ENCODE results near the gene SLC37A4.
"Not testable (repeated sequence)": the region's sequence is repeated elsewhere in the genome, so short reads cannot be mapped to it uniquely, and the experiment has no call there.

SLC37A4 gene

GRCh38 chr11:119041821-119042514 is 11.3 kb upstream of the SLC37A4 start:
- DNase-seq, result no peak

- DNase-seq, result not testable (repeated sequence)
Observed at GRCh38 chr11:119039471-119039870, 8.8 kb upstream of the SLC37A4 start.

GRCh38 chr11:119038884-119039283 is 8.2 kb upstream of the SLC37A4 start:
- DNase-seq, result no peak

DNA sequence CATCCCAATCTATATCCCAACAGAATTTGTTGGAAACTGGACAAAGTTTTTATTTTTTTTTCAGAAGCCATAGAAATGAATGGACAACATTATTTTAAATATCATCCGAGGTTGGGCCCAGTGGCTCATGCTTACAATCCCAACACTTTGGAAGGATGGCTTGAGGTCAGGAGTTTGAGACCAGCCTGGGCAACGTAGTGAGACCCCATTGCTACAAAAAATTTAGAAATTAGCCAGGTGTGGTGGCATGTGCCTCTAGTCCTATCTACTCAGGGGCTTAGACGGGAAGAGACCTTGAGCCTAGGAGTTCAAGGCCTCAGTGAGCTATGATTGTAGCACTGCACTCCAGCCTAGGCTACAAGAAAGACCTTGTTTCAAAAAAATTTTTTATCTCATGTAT is 4.1 kb upstream of the SLC37A4 start:
- DNase-seq, result no peak

DNA sequence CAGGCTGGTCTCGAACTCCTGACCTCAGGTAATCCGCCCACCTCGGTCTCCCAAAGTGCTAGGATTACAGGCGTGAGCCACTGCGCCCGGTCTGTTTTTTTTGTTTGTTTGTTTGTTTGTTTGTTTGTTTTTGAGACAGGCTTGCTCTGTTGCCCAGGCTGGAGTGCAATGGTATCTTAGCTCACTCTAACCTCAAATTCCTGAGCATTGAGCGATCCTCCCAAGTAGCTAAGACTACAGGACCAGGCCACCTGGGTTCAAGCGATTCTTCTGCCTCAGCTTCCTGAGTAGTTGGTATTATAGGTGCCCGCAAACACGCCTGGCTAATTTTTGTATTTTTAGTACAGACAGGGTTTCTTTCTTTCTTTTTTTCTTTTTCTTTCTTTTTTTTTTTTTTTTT is 2.7 kb upstream of the SLC37A4 start:
- DNase-seq, result not testable (repeated sequence)

DNA sequence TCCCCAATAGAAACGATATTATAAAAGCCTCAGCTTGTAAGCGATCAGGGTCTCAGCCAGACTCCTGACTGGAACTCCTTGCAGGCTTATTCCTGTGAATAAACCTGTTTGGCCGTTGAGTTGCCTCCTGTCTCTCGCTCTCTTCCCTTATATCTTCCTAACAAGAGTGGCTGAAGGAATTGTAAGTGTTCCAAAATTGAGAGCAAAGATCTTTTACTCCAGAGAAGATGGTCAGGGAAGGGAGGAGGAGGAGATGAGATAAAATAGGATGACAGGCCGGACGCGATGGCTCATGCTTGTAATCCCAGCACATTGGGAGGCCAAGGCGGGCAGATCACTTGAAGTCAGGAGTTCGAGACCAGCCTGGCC is 1.2 kb upstream of the SLC37A4 start:
- DNase-seq, result no peak

DNA sequence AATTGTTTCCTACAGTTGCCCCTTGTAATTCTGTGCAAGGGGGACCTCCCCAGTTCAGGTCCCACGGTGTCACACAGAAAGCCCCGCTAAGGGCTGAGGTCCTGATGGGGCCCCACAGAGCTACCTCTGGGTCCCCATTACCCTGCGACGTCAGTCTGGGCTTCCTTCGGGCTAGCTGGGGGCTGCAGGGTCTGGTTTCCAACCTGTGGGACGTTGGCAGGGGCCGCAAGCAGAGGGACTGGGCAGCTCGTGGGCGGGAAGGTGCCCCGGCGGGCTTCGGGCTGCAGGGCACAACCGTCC is 698 bp downstream of the SLC37A4 start:
- no peak for DNase-seq

DNA sequence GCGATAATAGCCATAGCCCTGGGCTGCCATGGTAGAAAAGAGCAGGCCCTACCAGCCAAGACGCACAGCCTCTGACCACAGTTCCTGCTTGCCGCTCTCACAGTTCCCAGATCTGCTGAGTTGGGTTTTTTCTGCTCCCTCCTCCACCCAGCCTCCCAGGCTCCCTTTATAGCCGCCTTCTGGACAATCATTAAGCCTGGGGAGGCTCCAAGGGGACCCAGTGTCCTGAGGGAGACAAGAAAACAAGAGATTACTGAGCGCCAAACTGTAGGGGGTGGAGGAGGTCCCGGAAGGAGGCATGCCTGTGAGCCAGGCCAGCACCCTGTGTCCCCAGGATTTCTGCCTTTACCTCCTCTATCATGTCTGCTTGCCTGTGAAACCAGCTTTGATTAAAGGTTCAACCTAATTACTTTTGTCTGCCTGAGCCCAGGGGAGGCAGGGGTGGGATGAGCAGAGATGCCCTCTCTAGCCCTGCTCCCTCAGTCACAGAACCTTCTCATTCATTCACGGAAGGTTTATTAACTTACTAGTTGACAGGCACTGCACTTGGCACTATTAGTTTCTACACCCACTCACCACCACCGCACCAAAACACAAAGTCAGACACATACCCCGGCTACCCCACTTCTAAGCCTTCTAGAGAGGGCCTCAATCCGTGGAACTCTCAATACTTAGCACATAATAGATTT is 1.2 kb downstream of the SLC37A4 start:
- DNase-seq, result no peak

- DNase-seq, result no peak
Observed at GRCh38 chr11:119029069-119029339, 1.7 kb downstream of the SLC37A4 start.

- no peak for DNase-seq
Observed at GRCh38 chr11:119028346-119029068, 2.2 kb downstream of the SLC37A4 start.

DNA sequence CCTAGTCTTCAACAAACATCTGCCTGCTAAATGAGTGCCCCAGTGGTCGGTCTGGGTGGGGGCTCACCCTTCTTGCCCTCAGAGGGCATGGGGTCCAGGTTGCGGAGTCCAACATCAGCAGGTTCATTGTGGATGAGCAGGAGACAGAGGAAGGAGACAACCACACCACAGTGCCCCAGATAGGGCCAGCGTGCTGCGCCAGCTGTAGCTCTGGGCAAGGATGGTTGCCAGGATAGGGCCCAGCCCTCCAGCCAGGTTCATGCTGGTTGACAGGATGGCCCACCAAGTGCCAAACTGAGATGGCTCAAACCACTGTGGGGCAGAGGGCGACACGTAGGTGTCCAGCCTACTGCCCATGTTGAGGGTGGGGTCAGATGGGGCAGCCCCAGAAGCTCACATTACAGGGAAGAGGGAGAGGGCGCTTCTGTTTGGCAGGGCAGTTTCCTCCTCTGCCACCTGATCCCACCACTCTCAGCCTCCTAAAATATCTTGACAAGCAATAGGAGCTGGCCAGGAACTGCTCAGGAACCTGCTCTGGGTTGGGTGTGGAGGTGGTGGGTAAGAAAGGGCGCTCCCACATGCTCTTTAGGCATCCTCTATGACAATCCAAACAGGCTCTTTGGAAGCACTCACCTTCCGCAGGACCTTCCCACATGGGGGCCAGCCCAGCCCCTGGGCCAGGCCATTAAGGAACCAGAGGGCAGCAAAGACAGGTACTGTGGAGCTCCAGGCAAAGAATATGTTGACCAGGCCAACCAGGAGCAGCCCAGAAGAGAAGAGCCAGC is 2.9 kb downstream of the SLC37A4 start:
- DNase-seq, result no peak

- no peak for DNase-seq
Observed at GRCh38 chr11:119026970-119027369, 3.7 kb downstream of the SLC37A4 start.

DNA sequence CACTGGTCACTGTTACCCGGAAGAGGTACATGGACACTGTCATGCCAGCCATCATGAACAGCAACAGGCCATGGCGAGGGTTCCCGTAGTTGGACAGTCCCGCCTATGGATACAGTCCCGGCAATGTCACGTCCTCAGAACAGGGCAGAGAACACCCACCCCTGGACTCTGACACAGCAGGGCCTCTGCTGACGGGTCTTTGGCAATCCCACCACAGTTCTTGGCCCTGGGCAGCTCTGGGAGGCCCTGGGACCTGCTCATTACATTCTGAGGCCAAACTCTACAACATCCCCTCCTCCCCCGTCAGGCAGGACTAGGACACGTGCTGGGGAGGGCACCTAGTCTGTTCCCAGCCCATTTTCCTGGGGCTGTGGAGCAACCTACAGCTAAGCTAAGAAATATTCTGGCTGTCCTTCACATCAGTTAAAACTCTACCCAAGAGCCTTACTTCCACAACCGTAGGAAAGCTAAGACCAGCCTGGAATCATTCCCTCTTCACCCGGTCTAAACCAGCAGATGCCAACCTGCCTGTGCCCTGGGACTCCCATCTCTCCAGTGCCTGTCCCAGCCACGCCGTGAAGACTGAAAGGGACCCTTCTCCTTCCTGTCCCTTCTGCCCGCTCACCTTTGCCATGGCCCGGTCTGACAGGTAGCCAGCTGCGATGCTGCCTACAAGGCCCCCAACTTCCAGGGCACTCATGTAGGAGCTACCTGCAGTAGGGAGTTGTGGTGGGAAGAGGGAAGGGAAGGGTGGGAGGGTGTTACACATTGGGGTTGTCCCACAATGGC is 4.5 kb downstream of the SLC37A4 start:
- no peak for DNase-seq

DNA sequence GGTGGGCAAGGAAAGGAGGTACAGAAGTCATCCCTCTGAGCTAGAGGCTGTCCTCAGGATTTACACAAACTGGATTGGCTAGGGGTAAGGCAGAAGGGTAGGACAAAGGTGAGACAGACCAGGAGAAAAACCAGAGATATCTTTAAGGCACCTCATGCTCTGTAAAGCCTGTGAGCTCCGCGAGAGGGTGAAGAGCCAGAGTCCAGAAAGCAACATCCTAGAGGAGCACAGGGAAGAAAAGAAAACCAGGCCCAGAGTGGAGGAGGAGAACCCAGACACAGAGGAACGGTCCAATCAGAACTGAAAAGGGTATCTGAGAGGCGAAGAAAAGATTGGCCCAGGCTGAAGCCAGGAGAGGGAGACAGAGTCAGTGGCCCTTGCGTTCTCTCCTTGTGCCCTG is 5.1 kb downstream of the SLC37A4 start:
- DNase-seq, result no peak

GRCh38 chr11:119025099-119025473 is 5.6 kb downstream of the SLC37A4 start:
- no peak for DNase-seq

DNA sequence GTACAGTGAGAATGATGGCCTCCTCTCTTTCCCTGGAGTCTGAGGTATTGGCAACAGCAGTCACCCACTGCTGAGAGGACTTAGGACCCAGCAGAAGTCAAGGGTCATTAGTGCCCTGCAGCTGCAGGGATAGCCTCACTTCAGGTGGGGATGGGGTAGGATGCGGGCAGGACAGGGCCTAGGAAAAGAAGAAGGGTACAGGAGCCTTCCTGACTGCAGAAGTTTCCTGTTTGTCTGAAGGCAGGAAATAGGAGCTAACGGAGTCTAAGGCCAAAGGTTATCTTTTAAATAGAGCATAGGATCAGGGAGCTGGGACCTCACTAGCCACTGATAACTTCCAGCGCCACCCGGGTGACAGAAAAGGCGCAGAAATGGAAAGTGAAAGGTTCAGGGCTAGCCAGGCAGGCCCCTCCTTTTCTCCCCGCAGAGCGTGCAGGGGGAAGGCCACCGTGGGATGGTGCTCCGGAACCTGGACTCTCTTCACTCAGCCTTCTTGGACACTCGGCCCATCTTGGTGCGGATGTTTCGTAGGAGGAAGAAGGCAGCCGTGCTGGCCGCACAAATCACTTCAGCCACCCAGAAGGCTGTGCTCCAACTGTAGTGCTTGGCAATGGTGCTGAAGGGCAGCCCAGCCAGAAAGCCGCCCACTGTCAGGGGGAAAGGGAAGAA is 6.1 kb downstream of the SLC37A4 start:
- DNase-seq, result no peak

- no peak for DNase-seq
Observed at GRCh38 chr11:119023741-119024140, 6.9 kb downstream of the SLC37A4 start.

DNA sequence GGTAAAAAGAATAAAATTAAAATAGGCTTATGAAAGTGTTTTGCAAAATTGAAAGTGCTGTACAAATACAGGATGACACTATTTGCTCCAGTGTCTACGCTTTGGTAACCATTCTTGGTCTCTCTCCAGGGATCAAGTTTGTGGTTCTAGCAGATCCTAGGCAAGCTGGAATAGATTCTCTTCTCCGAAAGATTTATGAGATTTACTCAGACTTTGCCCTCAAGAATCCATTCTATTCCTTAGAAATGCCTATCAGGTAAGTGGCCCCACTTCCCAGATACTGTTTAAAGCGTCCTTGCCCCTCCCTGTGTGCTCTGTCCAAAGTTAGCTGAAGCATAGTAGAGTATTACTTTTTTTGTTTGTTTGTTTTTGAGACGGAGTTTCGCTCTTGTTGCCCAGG is 9.0 kb downstream of the SLC37A4 start:
- no peak for DNase-seq

GRCh38 chr11:119019996-119020395 is 10.7 kb downstream of the SLC37A4 start:
- no peak for DNase-seq

DNA sequence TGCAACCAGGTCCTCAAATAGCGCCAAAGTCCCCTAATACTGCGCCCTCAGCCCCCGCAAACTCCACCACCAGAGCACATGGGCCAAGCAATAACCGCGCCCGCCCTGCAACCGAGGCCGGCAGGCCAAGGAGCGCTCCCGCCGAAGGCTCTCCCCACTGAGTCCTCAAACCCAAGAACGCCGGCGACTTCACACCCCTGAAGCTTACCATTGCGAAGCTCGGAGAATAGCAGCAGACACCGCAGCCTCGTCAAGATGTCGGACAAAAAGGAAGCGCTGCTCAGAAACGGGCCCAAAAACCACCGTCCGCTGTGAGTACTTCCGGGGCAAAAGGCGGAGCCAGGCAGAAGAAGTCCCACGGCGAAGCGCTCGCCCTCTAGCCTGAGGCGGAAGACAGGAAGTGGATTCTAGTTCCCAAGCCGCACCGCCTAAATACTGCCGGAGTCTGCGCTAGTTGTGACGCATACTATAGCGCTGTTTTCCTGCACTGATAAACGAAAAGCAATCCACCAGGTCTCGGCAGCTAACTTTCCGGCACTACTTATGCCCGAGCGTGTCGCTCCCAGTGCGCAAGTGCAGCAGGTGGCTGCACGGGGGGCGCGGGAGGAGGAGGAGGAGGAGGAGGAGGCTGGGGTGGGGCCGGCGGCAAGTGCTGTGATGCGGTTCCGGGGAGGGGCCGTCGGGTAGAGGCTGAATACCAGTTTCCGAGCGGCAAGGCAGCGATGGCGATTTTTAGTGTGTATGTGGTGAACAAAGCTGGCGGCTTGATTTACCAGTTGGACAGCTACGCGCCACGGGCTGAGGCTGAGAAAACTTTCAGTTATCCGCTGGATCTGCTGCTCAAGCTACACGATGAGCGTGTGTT is 12.4 kb downstream of the SLC37A4 start, which contains the start of the genes RPS25 and TRAPPC4:
RPS25 (minus strand) TSS at position 270 of the 865 bp plus-strand sequence; CDS start at position 211, 59 bp downstream.
TRAPPC4 (plus strand) TSS at position 693 of the 865 bp plus-strand sequence; CDS start at position 723, 30 bp downstream.
- DNase-seq, result peak; percentile 92

DNA sequence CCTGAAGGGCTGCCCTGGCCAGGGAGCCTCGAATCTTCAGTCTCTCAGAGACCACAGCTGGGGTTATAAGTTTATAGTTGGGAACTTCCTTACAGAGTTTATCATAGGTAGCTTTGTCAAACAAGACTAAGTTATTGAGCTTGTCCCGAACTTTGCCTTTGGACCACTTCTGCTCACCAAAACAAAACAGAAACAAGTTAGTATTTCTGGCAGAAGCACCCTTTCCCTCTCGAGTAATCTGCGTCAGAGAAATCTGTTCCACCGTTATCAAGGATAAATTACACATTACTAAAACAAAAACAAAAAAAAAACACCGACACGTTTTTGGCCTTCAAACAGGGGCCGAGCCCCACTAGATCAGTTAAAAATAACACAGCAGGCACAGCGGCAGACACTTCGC is 13.3 kb downstream of the SLC37A4 start:
- not testable (repeated sequence) for DNase-seq
